Measurements from ENCODE around the gene ZMYND8. TPM values are rescaled to one million over a fixed set of nuclear protein-coding genes. Genes with fewer than 3 reads are reported as not detected.

Gene ZMYND8
- total and polyA plus RNA-seq, 2 of the 8 experiments (the other 6 are each of a cell fraction or from before 2014, with no cell fraction given), result 50.5 to 163 TPM

GRCh38 chr20:47361057-47361915 lies 4.8 kb upstream of the ZMYND8 start:
- no peak overlapping the region for H2AFZ ChIP-seq (ENCODE audit: low read length)
- H3K4me2 ChIP-seq (ENCODE audit: insufficient read depth in 1 of 2, low read depth in 2 of 2, low read length in 2 of 2), result peak overlapping the region; percentile 53 to 67
- peak overlapping the region; percentile 99 for H2BK5ac ChIP-seq (ENCODE audit: low read depth, low read length)
- DNase-seq (ENCODE audit: low read depth in 1 of 2, low spot score in 2 of 2) (peak in 1 of 2 experiments; percentile 66), FAIRE-seq (no peak)
- H4K5ac ChIP-seq (ENCODE audit: insufficient read length, low read depth, low read length), result peak overlapping the region; percentile 17
- peak overlapping the region; percentile 92 for H2BK15ac ChIP-seq (ENCODE audit: low read length)
- H3K14ac ChIP-seq (ENCODE audit: insufficient read length), result no peak overlapping the region
- ChIA-PET CTCF (ENCODE audit: partially characterized antibody) (interaction anchor here (0.6 to 8.4 kb wide), 11 partner anchors 9 to 89 kb away, joined by 3 to 86 read pairs (median 3); no protein-coding TSS in a partner anchor), POLR2A (ENCODE audit: partially characterized antibody) (interaction anchor here (0.9 to 42.1 kb wide), 8 partner anchors 4 to 661 kb away, joined by 3 to 1191 read pairs (median 20); partner anchors contain the start of gene ZMYND8)
- H3K79me2 ChIP-seq (ENCODE audit: control insufficient read depth in 1 of 2, insufficient read depth in 2 of 2, low read length in 2 of 2), result peaks cover 41 to 97% of the 10 kb centered on the region in 2 experiments
- H2AK5ac ChIP-seq (ENCODE audit: low read depth, low read length), result peak overlapping the region; percentile 89
- H3K4me3 ChIP-seq (ENCODE audit: extremely low read depth in 1 of 4, insufficient read depth in 2 of 4, low read depth in 3 of 4, low read length in 4 of 4), result peak overlapping the region in 1 of 4 experiments; percentile 41; a peak in 3 of 8 replicates
- peak overlapping the region; percentile 23 for H3K4ac ChIP-seq (replicated peaks; ENCODE audit: insufficient read length, low read depth, low read length)
- H3K23ac ChIP-seq (ENCODE audit: insufficient read length), result no peak overlapping the region
- H3K9ac ChIP-seq (replicated peaks in 1 of 4; ENCODE audit: extremely low read depth in 1 of 4, low read depth in 3 of 4, low read length in 3 of 4), result peak overlapping the region in 1 of 4 experiments; percentile 31; a peak in 2 of 7 replicates
- H4K20me1 ChIP-seq (replicated peaks in 1 of 2; ENCODE audit: control insufficient read depth in 1 of 2, insufficient read depth in 2 of 2, low read length in 2 of 2), result peaks cover 0 to 2% of the 10 kb centered on the region in 2 experiments
- peak overlapping the region; percentile 45 for H4K91ac ChIP-seq (replicated peaks; ENCODE audit: insufficient read length, low read length)
- peak overlapping the region; percentile 18 for H2BK120ac ChIP-seq (replicated peaks; ENCODE audit: low read depth, low read length)
- H3K79me1 ChIP-seq (ENCODE audit: low read depth, low read length), result peaks cover 7% of the 10 kb centered on the region; the same call in 1 of the 2 replicates
- H3K9me3 ChIP-seq (ENCODE audit: insufficient read depth in 2 of 2, low read depth in 1 of 2, low read length in 1 of 2), result no peaks in the 10 kb centered on the region
- peak overlapping the region; percentile 72 for H3K56ac ChIP-seq (replicated peaks; ENCODE audit: insufficient read length, low read depth, low read length)
- H3K23me2 ChIP-seq (ENCODE audit: low read depth, low read length), result no peaks in the 10 kb centered on the region
- H3K4me1 ChIP-seq (replicated peaks in 1 of 4; ENCODE audit: control insufficient read depth in 3 of 4, insufficient read depth in 4 of 4, low read length in 3 of 4), result peaks cover 39 to 57% (median 50%) of the 10 kb centered on the region in 4 experiments
- H2BK12ac ChIP-seq (ENCODE audit: low read depth, low read length), result peak overlapping the region; percentile 89
- TF ChIP-seq RAD21 (IDR thresholded peaks at IDR 0.05 in 1 of 2, conservative IDR thresholded peaks at IDR 0.05 in 1 of 2; ENCODE audit: low read depth in 2 of 2, low read length in 2 of 2), result no peak; a peak in 1 of 4 replicates
- 0 out of 2 replicates have a peak, but pooled peaks have one; percentile 2 for TF ChIP-seq CREB1 (IDR thresholded peaks at IDR 0.05)
- TF ChIP-seq, protein P1, sequence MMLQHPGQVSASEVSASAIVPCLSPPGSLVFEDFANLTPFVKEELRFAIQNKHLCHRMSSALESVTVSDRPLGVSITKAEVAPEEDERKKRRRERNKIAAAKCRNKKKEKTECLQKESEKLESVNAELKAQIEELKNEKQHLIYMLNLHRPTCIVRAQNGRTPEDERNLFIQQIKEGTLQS (IDR thresholded peaks at IDR 0.05; ENCODE audit: insufficient read depth, low read depth, low read length), result no peak
- no peak for TF ChIP-seq GTF2F1 (IDR thresholded peaks at IDR 0.05; ENCODE audit: borderline replicate concordance, low read depth, low read length)
- no peak for TF ChIP-seq TCF12 (IDR thresholded peaks at IDR 0.05; ENCODE audit: low read depth, low read length)
- no peak for TF ChIP-seq KDM5A (IDR thresholded peaks at IDR 0.05; ENCODE audit: low read length)
- TF ChIP-seq MAFK (IDR thresholded peaks at IDR 0.05; ENCODE audit: low read depth, low read length), result no peak
- peak; percentile 23; the same call in 1 of the 2 replicates for TF ChIP-seq SP4 (IDR thresholded peaks at IDR 0.05; ENCODE audit: low read length)
- TF ChIP-seq KDM4A (IDR thresholded peaks at IDR 0.05; ENCODE audit: low read depth, low read length, severe bottlenecking), result no peak
- TF ChIP-seq FOSL1 (IDR thresholded peaks at IDR 0.05; ENCODE audit: insufficient read depth, low read depth, low read length), result no peak
- H3K36me3 ChIP-seq (ENCODE audit: control insufficient read depth in 2 of 4, insufficient read depth in 4 of 4, low read length in 3 of 4), result peaks cover 0 to 27% (median under 1%) of the 10 kb centered on the region in 4 experiments; a peak in 4 of 8 replicates
- peak overlapping the region; percentile 6; the same call in 1 of the 2 replicates for H2BK20ac ChIP-seq (ENCODE audit: low read length)
- peak overlapping the region; percentile 44 for H3K18ac ChIP-seq (ENCODE audit: extremely low read depth, low read length)
- no peaks in the 10 kb centered on the region for H3K27me3 ChIP-seq (replicated peaks in 1 of 4; ENCODE audit: control insufficient read depth in 3 of 4, extremely low read depth in 1 of 4, insufficient read depth in 3 of 4, low read length in 3 of 4)
- no peak overlapping the region; the same call in 1 of the 2 replicates for H4K8ac ChIP-seq (ENCODE audit: extremely low read depth, insufficient read depth, low read length)
- WGBS, 2 experiments (ENCODE audit: extremely low coverage in 1 of 2, insufficient coverage in 1 of 2, insufficient read length in 1 of 2, insufficient replicate concordance in 2 of 2, low coverage in 1 of 2, low lambda C conversion rate in 2 of 2, missing lambda C conversion rate in 1 of 2), result 60% methylated on average over 18 of the region's 18 CpGs; no CpG with 5 or more reads in 1 of the 2 experiments
- peak overlapping the region; percentile 98 for H3K27ac ChIP-seq (ENCODE audit: low read depth, low read length)

All from H1 (cell line).